Adrenal gland (tissue), 12 donors: ENCODE measurements around the gene PSTPIP2. TPM values are rescaled to one million over a fixed set of nuclear protein-coding genes. Genes with fewer than 3 reads are reported as not detected.

Source experiments
- DNase-seq, 7 donors: peaks; one replicate each; pipeline ENCODE4 v3.0.0-alpha.2; 2019 to 2020
- H3K27ac ChIP-seq, 5 donors: fragments of 200-600 bp; sonication (generic) in 4 of 5; 1 replicate in 3 of 5; 2 replicates in 2 of 5; pipeline versions ENCODE4 v1.5.1 to v1.8.0; 2016 to 2020; ENCODE audit warnings: mild to moderate bottlenecking in 1 of 5
- H3K27me3 ChIP-seq: fragments of 200-600 bp; 2 replicates; pipeline ENCODE4 v1.8.0; 2021
- H3K36me3 ChIP-seq, 2 donors: fragments of 200-600 bp; replicated peaks in 1 of 2; 1 replicate in 1 of 2; 2 replicates in 1 of 2; pipeline versions ENCODE4 v1.5.1 to v1.8.0; 2018 to 2022
- H3K4me1 ChIP-seq, 2 donors: fragments of 200-600 bp; replicated peaks in 1 of 2; 1 replicate in 1 of 2; 2 replicates in 1 of 2; pipeline versions ENCODE4 v1.5.1 to v1.8.0; 2018 to 2021
- H3K4me3 ChIP-seq, 4 donors: fragments of 200-600 bp; sonication (generic) in 3 of 4; one replicate each; pipeline ENCODE4 v1.5.1; 2016 to 2018
- H3K9me3 ChIP-seq, 3 donors: fragments of 200-600 bp; sonication (generic) in 1 of 3; replicated peaks in 1 of 3; 1 replicate in 2 of 3; 2 replicates in 1 of 3; pipeline versions ENCODE4 v1.5.1 to v1.8.0; 2016 to 2021
- CTCF ChIP-seq, 6 experiments: fragments of 450-650 bp in 4 of 6; fragments of 200-600 bp in 2 of 6; sonication (generic) in 1 of 6; IDR thresholded peaks; 1 replicate in 5 of 6; 2 replicates in 1 of 6; pipeline versions ENCODE4 v1.5.1 to v1.8.0; 2016 to 2021; ENCODE audit warnings: antibody characterized with exemption in 6 of 6, mild to moderate bottlenecking in 2 of 6, moderate library complexity in 1 of 6
- POLR2A ChIP-seq, 2 donors: fragments of 450-650 bp; IDR thresholded peaks; one replicate each; pipeline ENCODE4 v1.6.1; 2017; ENCODE audit warnings: antibody characterized with exemption in 2 of 2, mild to moderate bottlenecking in 2 of 2, moderate library complexity in 1 of 2
- WGBS, 4 donors: extraction: QIAGEN DNeasy Blood & Tissue Kit in 2 of 4; methylation state at CpG; one replicate each; pipeline versions ENCODE4 v1.1.5 to v1.1.7; 2013 to 2017; 5-methylcytosine and 5-hydroxymethylcytosine counted together
- intact Hi-C, 2 donors: fragments of 100-400 bp; cut with DNase I; formaldehyde crosslinking; loops; one replicate each; pipeline versions ENCODE4 v1.14.1 to v1.15.0; 2022 to 2023
- polyA plus RNA-seq, 3 donors: library from polyadenylated mRNA; stranded (reverse); fragments of 200-250 nt in 2 of 3; fragments of 350-450 nt in 1 of 3; fragmentation: Illumina TruSeq in 1 of 3; extraction: RNeasy Lipid Tissue Mini Kit (QIAGEN cat#74804) in 1 of 3; gene quantifications; one replicate each; pipeline ENCODE4 v1.2.3, GENCODE V29; 2013 to 2014
- total RNA-seq, 9 donors: library from RNA; depleted of rRNA in 4 of 9; stranded (reverse); fragments of >200 nt in 4 of 9; fragments of 120-200 nt in 1 of 9; fragmentation: NEBNext Ultra II Directional in 1 of 9; extraction: Animal tissue kit (Norgen Biotek cat#: 25700) in 1 of 9; gene quantifications; one replicate each; pipeline versions ENCODE4 v1.1.0 to v1.2.4, GENCODE V29; 2013 to 2023
- donor health status: healthy with polysubstance abuse.
- donor health status: Bipolar disorder and iron deficiency.
- donor health status: DM: yes; HTN: yes; CAD: no.
- donor health status: DM: no; HTN: no; CAD: no.
- donor health status: DM: no; HTN: no; CAD: no.
- donor health status: DM: yes; HTN: yes; CAD: no.

The PSTPIP2 gene
- total and polyA plus RNA-seq, 12 donors, result 5.3 to 17.8 (median 8.4) TPM

GRCh38 chr18:46061796-46062195 lies 10.3 kb downstream of the PSTPIP2 start:
- Histone ChIP-seq H3K4me3 (no peak overlapping the region), H3K27me3 (no peaks in the 10 kb centered on the region), H3K27ac (no peak overlapping the region), H3K4me1 (peaks cover 0 to 7% of the 10 kb centered on the region in 2 donors), H3K9me3 (no peaks in the 10 kb centered on the region), H3K36me3 (no peaks in the 10 kb centered on the region)
- 85 to 94% (median 88%) methylated on average over 1 of the region's 1 CpG for WGBS, 4 donors
- DNase-seq, result no peak
- intact Hi-C loops, result no loop called here
- no peak for TF ChIP-seq CTCF (IDR thresholded peaks at IDR 0.05)

- H3K36me3 ChIP-seq, result no peaks in the 10 kb centered on the region
- 59 to 77% (median 75%) methylated on average over 3 of the region's 3 CpGs for WGBS, 4 donors
- H3K4me3 ChIP-seq, result no peak overlapping the region
- no peak for DNase-seq
- H3K9me3 ChIP-seq, result no peaks in the 10 kb centered on the region
- H3K27me3 ChIP-seq, result no peaks in the 10 kb centered on the region
- TF ChIP-seq CTCF (IDR thresholded peaks at IDR 0.05) (no peak), POLR2A (IDR thresholded peaks at IDR 0.05) (no peak)
- peaks cover 0 to 7% of the 10 kb centered on the region in 2 donors for H3K4me1 ChIP-seq
- intact Hi-C loops, result no loop called here
- no peak overlapping the region for H3K27ac ChIP-seq
Observed at GRCh38 chr18:46061387-46061786, 10.7 kb downstream of the PSTPIP2 start.

- TF ChIP-seq CTCF (IDR thresholded peaks at IDR 0.05), result no peak
- H3K4me3 ChIP-seq, result no peak overlapping the region
- intact Hi-C loops, result no loop called here
- DNase-seq, result no peak
- 84 to 93% (median 90%) methylated on average over 3 of the region's 3 CpGs for WGBS, 4 donors
- peaks cover 0 to 7% of the 10 kb centered on the region in 2 donors for H3K4me1 ChIP-seq
- no peaks in the 10 kb centered on the region for H3K27me3 ChIP-seq
- no peaks in the 10 kb centered on the region for H3K36me3 ChIP-seq
- H3K9me3 ChIP-seq, result no peaks in the 10 kb centered on the region
- no peak overlapping the region for H3K27ac ChIP-seq
Observed at GRCh38 chr18:46060359-46060841, 11.7 kb downstream of the PSTPIP2 start.

GRCh38 chr18:46055838-46056230 lies 16.2 kb downstream of the PSTPIP2 start:
- Histone ChIP-seq H3K36me3 (no peaks in the 10 kb centered on the region), H3K27me3 (no peaks in the 10 kb centered on the region), H3K4me1 (peaks cover 10 to 22% of the 10 kb centered on the region in 2 donors), H3K4me3 (no peak overlapping the region), H3K27ac (no peak overlapping the region), H3K9me3 (no peaks in the 10 kb centered on the region)
- TF ChIP-seq CTCF (IDR thresholded peaks at IDR 0.05), result no peak
- no peak for TF ChIP-seq POLR2A (IDR thresholded peaks at IDR 0.05)
- intact Hi-C loops, result no loop called here
- DNase-seq, result no peak
- 79 to 88% (median 82%) methylated on average over 3 to 4 of the region's 4 CpGs for WGBS, 4 donors
